AG09319 (cell line): ENCODE measurements around the gene TRIM47.

Experiments used
- DNase-seq: peaks from one replicate; pipeline ENCODE4 v3.0.0-alpha.2; 2010; ENCODE audit warnings: low read depth; ENCODE audit errors: extremely low read depth
- CTCF ChIP-seq: IDR thresholded peaks from 2 replicates; pipeline ENCODE4 v1.5.1; 2011; ENCODE audit warnings: low read depth, mild to moderate bottlenecking, inconsistent platforms, low read length, moderate library complexity

The TRIM47 gene

GRCh38 chr17:75832652-75833400 is 45.6 kb downstream of the TRIM47 start:
- TF ChIP-seq CTCF, result no peak
- no peak for DNase-seq

GRCh38 chr17:75832164-75832651 is 46.2 kb downstream of the TRIM47 start:
- no peak for DNase-seq
- TF ChIP-seq CTCF, result no peak

GRCh38 chr17:75831032-75831571 is 47.3 kb downstream of the TRIM47 start:
- TF ChIP-seq CTCF, result no peak
- no peak for DNase-seq

- DNase-seq, result no peak
- TF ChIP-seq CTCF, result peak; percentile 47
These were observed 48.0 kb downstream of the TRIM47 start for GRCh38 chr17:75830164-75831031.

- no peak for TF ChIP-seq CTCF
- no peak for DNase-seq
These were observed 48.6 kb downstream of the TRIM47 start for GRCh38 chr17:75829747-75830146.

- no peak for TF ChIP-seq CTCF
- DNase-seq, result no peak
These were observed 49.6 kb downstream of the TRIM47 start for GRCh38 chr17:75828741-75829140.

- TF ChIP-seq CTCF, result no peak
These were observed 50.3 kb downstream of the TRIM47 start for GRCh38 chr17:75828076-75828400.

More at GRCh38 chr17:75828076-75828400, 50.3 kb downstream of the TRIM47 start:
- no peak for DNase-seq
